22Rv1 (cell line): ENCODE results near the gene ACACA.

Source experiments
- ZFX ChIP-seq: fragments of 450-650 bp; IDR thresholded peaks from 2 replicates; pipeline ENCODE4 v1.6.1; 2017; ENCODE audit warnings: antibody characterized with exemption, borderline replicate concordance
- TF ChIP-seq, protein P1 (sequence below): fragments of 450-650 bp; IDR thresholded peaks from 2 replicates; pipeline ENCODE4 v1.5.1; 2017; ENCODE audit warnings: mild to moderate bottlenecking

DNA sequence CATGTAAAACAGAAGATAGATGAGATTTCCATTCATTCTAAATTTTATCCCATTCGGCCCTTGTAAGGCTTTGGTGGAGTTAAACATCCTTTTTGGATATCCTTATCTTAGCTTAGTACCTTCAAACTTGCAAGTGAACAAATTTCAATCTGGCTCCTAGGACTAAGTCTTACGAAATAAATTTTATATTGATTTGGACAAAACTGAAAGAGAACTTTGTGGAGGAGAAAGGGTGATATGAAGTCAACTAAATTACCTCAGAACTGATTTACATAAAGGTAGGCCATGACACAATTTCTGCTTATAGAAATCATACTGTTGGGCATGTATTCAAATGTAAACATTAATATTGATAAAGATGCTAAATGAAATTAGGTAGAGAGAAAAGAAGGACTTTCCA lies 206.1 kb downstream of the ACACA start:
- TF ChIP-seq, protein P1, sequence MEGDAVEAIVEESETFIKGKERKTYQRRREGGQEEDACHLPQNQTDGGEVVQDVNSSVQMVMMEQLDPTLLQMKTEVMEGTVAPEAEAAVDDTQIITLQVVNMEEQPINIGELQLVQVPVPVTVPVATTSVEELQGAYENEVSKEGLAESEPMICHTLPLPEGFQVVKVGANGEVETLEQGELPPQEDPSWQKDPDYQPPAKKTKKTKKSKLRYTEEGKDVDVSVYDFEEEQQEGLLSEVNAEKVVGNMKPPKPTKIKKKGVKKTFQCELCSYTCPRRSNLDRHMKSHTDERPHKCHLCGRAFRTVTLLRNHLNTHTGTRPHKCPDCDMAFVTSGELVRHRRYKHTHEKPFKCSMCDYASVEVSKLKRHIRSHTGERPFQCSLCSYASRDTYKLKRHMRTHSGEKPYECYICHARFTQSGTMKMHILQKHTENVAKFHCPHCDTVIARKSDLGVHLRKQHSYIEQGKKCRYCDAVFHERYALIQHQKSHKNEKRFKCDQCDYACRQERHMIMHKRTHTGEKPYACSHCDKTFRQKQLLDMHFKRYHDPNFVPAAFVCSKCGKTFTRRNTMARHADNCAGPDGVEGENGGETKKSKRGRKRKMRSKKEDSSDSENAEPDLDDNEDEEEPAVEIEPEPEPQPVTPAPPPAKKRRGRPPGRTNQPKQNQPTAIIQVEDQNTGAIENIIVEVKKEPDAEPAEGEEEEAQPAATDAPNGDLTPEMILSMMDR, result no peak
- TF ChIP-seq ZFX, result no peak
